ENCODE measurements around the gene ASB14. TPM values are rescaled to one million over a fixed set of nuclear protein-coding genes. Genes with fewer than 3 reads are reported as not detected.
"Not testable (repeated sequence)": the region's sequence is repeated elsewhere in the genome, so short reads cannot be mapped to it uniquely, and the experiment has no call there.

Gene ASB14
- total and polyA plus RNA-seq, 2 donors (not counting 1 experiment from before 2014, with no cell fraction given) = not detected

DNA sequence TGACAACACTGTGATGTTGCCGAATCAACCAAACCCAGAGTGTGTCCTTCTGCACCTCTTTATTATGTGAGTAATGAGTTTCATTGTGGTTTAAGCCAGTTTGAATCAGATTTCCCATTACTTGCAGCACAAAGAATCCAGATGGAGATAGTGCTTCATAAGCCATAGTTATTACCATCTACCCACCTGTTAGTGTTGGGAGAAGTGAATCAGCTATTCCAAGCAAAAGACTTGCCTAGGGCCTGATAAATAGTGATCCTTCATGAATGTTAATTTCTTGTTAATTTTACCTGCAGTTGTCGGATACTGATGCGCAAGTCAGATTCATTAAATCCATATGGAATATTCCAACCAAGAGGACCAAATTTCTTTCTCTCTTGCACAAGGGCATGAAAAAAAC, 21.7 kb upstream of the ASB14 start:
- peaks cover 31% of the 10 kb centered on the region for H3K27me3 Mint-ChIP-seq
- no peak for TF ChIP-seq EZH2 (IDR thresholded peaks at IDR 0.05; ENCODE audit: borderline replicate concordance, insufficient read depth, low read depth, low read length, poor library complexity, severe bottlenecking)
- TF ChIP-seq, protein P1, sequence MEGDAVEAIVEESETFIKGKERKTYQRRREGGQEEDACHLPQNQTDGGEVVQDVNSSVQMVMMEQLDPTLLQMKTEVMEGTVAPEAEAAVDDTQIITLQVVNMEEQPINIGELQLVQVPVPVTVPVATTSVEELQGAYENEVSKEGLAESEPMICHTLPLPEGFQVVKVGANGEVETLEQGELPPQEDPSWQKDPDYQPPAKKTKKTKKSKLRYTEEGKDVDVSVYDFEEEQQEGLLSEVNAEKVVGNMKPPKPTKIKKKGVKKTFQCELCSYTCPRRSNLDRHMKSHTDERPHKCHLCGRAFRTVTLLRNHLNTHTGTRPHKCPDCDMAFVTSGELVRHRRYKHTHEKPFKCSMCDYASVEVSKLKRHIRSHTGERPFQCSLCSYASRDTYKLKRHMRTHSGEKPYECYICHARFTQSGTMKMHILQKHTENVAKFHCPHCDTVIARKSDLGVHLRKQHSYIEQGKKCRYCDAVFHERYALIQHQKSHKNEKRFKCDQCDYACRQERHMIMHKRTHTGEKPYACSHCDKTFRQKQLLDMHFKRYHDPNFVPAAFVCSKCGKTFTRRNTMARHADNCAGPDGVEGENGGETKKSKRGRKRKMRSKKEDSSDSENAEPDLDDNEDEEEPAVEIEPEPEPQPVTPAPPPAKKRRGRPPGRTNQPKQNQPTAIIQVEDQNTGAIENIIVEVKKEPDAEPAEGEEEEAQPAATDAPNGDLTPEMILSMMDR (IDR thresholded peaks at IDR 0.05) = no peak

DNA sequence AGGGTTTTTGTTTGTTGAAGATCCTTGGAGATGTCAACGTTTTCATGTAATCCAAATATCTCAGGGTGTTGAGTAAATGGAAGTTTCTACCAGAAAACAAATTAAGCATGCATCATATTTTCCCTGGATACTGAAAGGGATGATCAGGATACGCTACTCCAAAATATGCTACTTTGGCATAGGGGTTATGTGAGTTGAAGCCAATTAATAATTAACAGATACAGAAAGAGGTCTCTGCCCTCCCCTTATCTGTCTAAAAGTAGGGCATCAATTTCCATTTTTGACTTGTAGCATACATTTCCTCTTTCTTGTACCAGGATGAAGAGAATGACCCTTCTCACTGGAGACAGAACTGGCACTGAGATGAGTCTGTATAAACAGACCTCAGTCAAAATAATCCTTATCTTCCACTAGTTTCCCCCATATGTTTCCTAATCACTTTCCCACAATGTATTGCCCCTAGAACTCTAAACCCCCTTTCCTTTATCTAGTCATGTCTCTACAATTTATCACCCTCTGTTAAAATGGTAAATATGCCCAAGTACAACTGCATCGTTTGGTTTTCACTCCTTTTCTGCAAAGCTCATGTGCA, 17.4 kb upstream of the ASB14 start:
- Histone ChIP-seq H3K4me1 (ENCODE audit: control insufficient read depth in 2 of 2, insufficient read depth in 2 of 2, low read length in 2 of 2) (no peaks in the 10 kb centered on the region), H3K4me2 (replicated peaks; ENCODE audit: low read depth, low read length, poor library complexity, severe bottlenecking) (no peak overlapping the region), H3K9me3 (ENCODE audit: control extremely low read depth in 1 of 3, control insufficient read depth in 2 of 3, insufficient read depth in 1 of 3, low read length in 2 of 3) (no peaks in the 10 kb centered on the region), H3K27me3 (replicated peaks in 1 of 4; ENCODE audit: control extremely low read depth in 1 of 4, control insufficient read depth in 3 of 4, insufficient read depth in 4 of 4, low read length in 3 of 4) (no peaks in the 10 kb centered on the region), H3K27ac (ENCODE audit: low read length in 2 of 2) (no peak overlapping the region), H3K4me3 (ENCODE audit: control extremely low read depth in 1 of 5, extremely low read depth in 1 of 5, insufficient read depth in 1 of 5, low read depth in 2 of 5, low read length in 4 of 5) (no peak overlapping the region), H3K9ac (ENCODE audit: low read length) (no peak overlapping the region), H4K20me1 (ENCODE audit: control insufficient read depth, insufficient read depth, low read length, poor library complexity, severe bottlenecking) (no peaks in the 10 kb centered on the region), H3K36me3 (replicated peaks in 1 of 2; ENCODE audit: control extremely low read depth in 1 of 2, control insufficient read depth in 1 of 2, extremely low read depth in 1 of 2, insufficient read depth in 2 of 2, low read length in 1 of 2) (no peaks in the 10 kb centered on the region), H2AFZ (ENCODE audit: insufficient read depth, low read depth, low read length, poor library complexity, severe bottlenecking) (no peak overlapping the region), H3K79me2 (ENCODE audit: control insufficient read depth, insufficient read depth, low read length) (no peaks in the 10 kb centered on the region)
- Mint-ChIP-seq H3K9me3 (ENCODE audit: insufficient read depth) (no peaks in the 10 kb centered on the region), H3K4me1 (no peaks in the 10 kb centered on the region), H3K27ac (no peak overlapping the region), H3K27me3 (peaks cover 10% of the 10 kb centered on the region), H3K4me3 (no peak overlapping the region)
- WGBS (ENCODE audit: insufficient coverage) = no CpG with 5 or more reads among the region's 3 CpGs
- ChIA-PET POLR2A (no interaction called here), CTCF (no interaction called here)
- TF ChIP-seq EZH2 (IDR thresholded peaks at IDR 0.05; ENCODE audit: borderline replicate concordance, insufficient read depth, low read depth, low read length, poor library complexity, severe bottlenecking) = no peak
- TF ChIP-seq, protein P1 (IDR thresholded peaks at IDR 0.05) = no peak
- intact Hi-C loops (cut with micrococcal nuclease) = no loop called here
- ATAC-seq (ENCODE audit: low read depth) (no peak), DNase-seq (no peak)

More for the DNA sequence above, 21.7 kb upstream of the ASB14 start:
- no peak overlapping the region for H3K4me3 ChIP-seq (ENCODE audit: control extremely low read depth in 1 of 5, extremely low read depth in 1 of 5, insufficient read depth in 1 of 5, low read depth in 2 of 5, low read length in 4 of 5)
- Mint-ChIP-seq H3K4me3 (no peak overlapping the region), H3K27ac (no peak overlapping the region), H3K9me3 (ENCODE audit: insufficient read depth) (no peaks in the 10 kb centered on the region), H3K4me1 (no peaks in the 10 kb centered on the region)
- no peak overlapping the region for H3K4me2 ChIP-seq (replicated peaks; ENCODE audit: low read depth, low read length, poor library complexity, severe bottlenecking)
- no peaks in the 10 kb centered on the region for H4K20me1 ChIP-seq (ENCODE audit: control insufficient read depth, insufficient read depth, low read length, poor library complexity, severe bottlenecking)
- intact Hi-C loops (cut with micrococcal nuclease) = no loop called here
- no peaks in the 10 kb centered on the region for H3K4me1 ChIP-seq (ENCODE audit: control insufficient read depth in 2 of 2, insufficient read depth in 2 of 2, low read length in 2 of 2)
- POLR2A ChIA-PET = no interaction called here
- DNase-seq = no peak
- peaks cover 0 to 5% (median 0%) of the 10 kb centered on the region in 3 donors for H3K9me3 ChIP-seq (ENCODE audit: control extremely low read depth in 1 of 3, control insufficient read depth in 2 of 3, insufficient read depth in 1 of 3, low read length in 2 of 3)
- H3K9ac ChIP-seq (ENCODE audit: low read length) = no peak overlapping the region
- H3K27ac ChIP-seq (ENCODE audit: low read length in 2 of 2) = no peak overlapping the region
- WGBS (ENCODE audit: insufficient coverage) = no CpG with 5 or more reads among the region's 3 CpGs
- no peak overlapping the region for H2AFZ ChIP-seq (ENCODE audit: insufficient read depth, low read depth, low read length, poor library complexity, severe bottlenecking)
- H3K36me3 ChIP-seq (replicated peaks in 1 of 2; ENCODE audit: control extremely low read depth in 1 of 2, control insufficient read depth in 1 of 2, extremely low read depth in 1 of 2, insufficient read depth in 2 of 2, low read length in 1 of 2) = no peaks in the 10 kb centered on the region
- CTCF ChIA-PET = no interaction called here
- H3K79me2 ChIP-seq (ENCODE audit: control insufficient read depth, insufficient read depth, low read length) = no peaks in the 10 kb centered on the region
- H3K27me3 ChIP-seq (replicated peaks in 1 of 4; ENCODE audit: control extremely low read depth in 1 of 4, control insufficient read depth in 3 of 4, insufficient read depth in 4 of 4, low read length in 3 of 4) = no peaks in the 10 kb centered on the region
- ATAC-seq (ENCODE audit: low read depth) = no peak

DNA sequence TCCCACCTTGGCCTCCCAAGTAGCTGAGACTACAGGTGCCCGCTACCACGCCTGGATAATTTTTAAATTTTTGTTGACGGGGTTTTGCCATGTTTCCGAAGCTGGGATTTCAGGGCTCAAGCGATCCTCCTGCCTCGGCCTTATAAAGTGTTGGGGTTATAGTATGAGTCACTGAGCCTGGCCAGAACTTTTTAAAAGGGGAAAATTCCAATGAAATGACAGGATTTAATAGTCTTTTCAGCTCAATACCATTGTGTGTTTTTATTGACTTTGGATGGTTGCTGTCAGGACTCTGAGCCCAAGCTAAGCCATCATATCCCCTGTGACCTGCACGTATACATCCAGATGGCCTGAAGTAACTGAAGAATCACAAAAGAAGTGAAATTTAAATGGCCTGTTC, 11.0 kb upstream of the ASB14 start:
- H3K4me1 ChIP-seq (ENCODE audit: control insufficient read depth in 2 of 2, insufficient read depth in 2 of 2, low read length in 2 of 2); intact Hi-C loops (cut with micrococcal nuclease); H2AFZ ChIP-seq (ENCODE audit: insufficient read depth, low read depth, low read length, poor library complexity, severe bottlenecking); H3K9ac ChIP-seq (ENCODE audit: low read length); ATAC-seq (ENCODE audit: low read depth); H3K27me3 ChIP-seq (replicated peaks in 1 of 4; ENCODE audit: control extremely low read depth in 1 of 4, control insufficient read depth in 3 of 4, insufficient read depth in 4 of 4, low read length in 3 of 4); H3K27ac Mint-ChIP-seq; H3K4me3 ChIP-seq (ENCODE audit: control extremely low read depth in 1 of 5, extremely low read depth in 1 of 5, insufficient read depth in 1 of 5, low read depth in 2 of 5, low read length in 4 of 5); DNase-seq; H3K4me1 Mint-ChIP-seq; H3K9me3 Mint-ChIP-seq (ENCODE audit: insufficient read depth); H3K79me2 ChIP-seq (ENCODE audit: control insufficient read depth, insufficient read depth, low read length); H4K20me1 ChIP-seq (ENCODE audit: control insufficient read depth, insufficient read depth, low read length, poor library complexity, severe bottlenecking); POLR2A ChIA-PET; H3K4me3 Mint-ChIP-seq; H3K27ac ChIP-seq (ENCODE audit: low read length in 2 of 2); CTCF ChIA-PET; H3K36me3 ChIP-seq (replicated peaks in 1 of 2; ENCODE audit: control extremely low read depth in 1 of 2, control insufficient read depth in 1 of 2, extremely low read depth in 1 of 2, insufficient read depth in 2 of 2, low read length in 1 of 2); H3K4me2 ChIP-seq (replicated peaks; ENCODE audit: low read depth, low read length, poor library complexity, severe bottlenecking); H3K9me3 ChIP-seq (ENCODE audit: control extremely low read depth in 1 of 3, control insufficient read depth in 2 of 3, insufficient read depth in 1 of 3, low read length in 2 of 3): not testable (repeated sequence)
- peaks cover 19% of the 10 kb centered on the region for H3K27me3 Mint-ChIP-seq
- 96% methylated on average over 4 of the region's 7 CpGs for WGBS (ENCODE audit: insufficient coverage)
